CD4-positive, alpha-beta memory T cell (primary cell): ENCODE measurements around the gene VAMP7. TPM values are rescaled to one million over a fixed set of nuclear protein-coding genes. Genes with fewer than 3 reads are reported as not detected.
"Not testable (repeated sequence)": the region's sequence is repeated elsewhere in the genome, so short reads cannot be mapped to it uniquely, and the experiment has no call there.

ENCODE experiments used
- CTCF ChIA-PET: fragments of 350-600 bp; sonication (Branson Sonifier 250); formaldehyde crosslinking; loops from one replicate; lab custom pipeline; 2021; ENCODE audit warnings: inconsistent platforms; ENCODE audit not compliant: partially characterized antibody; lab: Charles Lee
- POLR2A ChIA-PET: fragments of 350-600 bp; sonication (Branson Sonifier 250); formaldehyde crosslinking; loops from one replicate; lab custom pipeline; 2021; ENCODE audit not compliant: partially characterized antibody; lab: Charles Lee
- DNase-seq, 5 donors: peaks; one replicate each; pipeline versions ENCODE4 v3.0.0 to v3.0.0-alpha.2; 2020 to 2022; ENCODE audit warnings: mixed read lengths in 1 of 5
- H3K27ac ChIP-seq: one replicate; pipeline ENCODE4 v1.7.0; 2013; ENCODE audit warnings: low read depth, low read length
- H3K27me3 ChIP-seq: 2 replicates; pipeline ENCODE4 v1.7.0; 2013; ENCODE audit warnings: mild to moderate bottlenecking, low read length, moderate library complexity; ENCODE audit not compliant: insufficient read depth
- H3K36me3 ChIP-seq: 2 replicates; pipeline ENCODE4 v1.7.0; 2013; ENCODE audit warnings: mild to moderate bottlenecking, low read length, moderate library complexity; ENCODE audit not compliant: insufficient read depth
- H3K4me1 ChIP-seq: 2 replicates; pipeline ENCODE4 v1.7.0; 2013; ENCODE audit warnings: mild to moderate bottlenecking, low read length, moderate library complexity; ENCODE audit not compliant: insufficient read depth
- H3K4me3 ChIP-seq, 2 donors: one replicate each; pipeline ENCODE4 v1.7.0; 2013; ENCODE audit warnings: low read length in 2 of 2, mild to moderate bottlenecking in 1 of 2
- H3K9me3 ChIP-seq, 2 donors: one replicate each; pipeline ENCODE4 v1.7.0; 2013; ENCODE audit warnings: low read length in 2 of 2, control low read depth in 1 of 2; ENCODE audit not compliant: control insufficient read depth in 1 of 2
- H3K27ac Mint-ChIP-seq, 7 donors: one replicate each; pipeline ENCODE4 v1.8.0; 2020 to 2021; ENCODE audit warnings: mixed read lengths in 7 of 7, mild to moderate bottlenecking in 6 of 7, inconsistent platforms in 3 of 7, moderate library complexity in 3 of 7
- H3K27me3 Mint-ChIP-seq, 2 donors: one replicate each; pipeline ENCODE4 v1.8.0; 2020 to 2021; ENCODE audit warnings: mixed read lengths in 2 of 2
- H3K36me3 Mint-ChIP-seq, 2 donors: one replicate each; pipeline ENCODE4 v1.8.0; 2020 to 2021; ENCODE audit warnings: mixed read lengths in 2 of 2, inconsistent platforms in 1 of 2, mild to moderate bottlenecking in 1 of 2
- H3K4me1 Mint-ChIP-seq, 4 donors: one replicate each; pipeline ENCODE4 v1.8.0; 2020 to 2021; ENCODE audit warnings: mixed read lengths in 4 of 4, mild to moderate bottlenecking in 1 of 4
- H3K4me3 Mint-ChIP-seq, 8 donors: one replicate each; pipeline ENCODE4 v1.8.0; 2020 to 2021; ENCODE audit warnings: mixed read lengths in 8 of 8, mild to moderate bottlenecking in 7 of 8, moderate library complexity in 6 of 8, inconsistent platforms in 3 of 8
- H3K9me3 Mint-ChIP-seq, 8 donors: one replicate each; pipeline ENCODE4 v1.8.0; 2020 to 2021; ENCODE audit warnings: mixed read lengths in 8 of 8, mild to moderate bottlenecking in 5 of 8, inconsistent platforms in 3 of 8, moderate library complexity in 1 of 8
- intact Hi-C: fragments of 100-400 bp; cut with micrococcal nuclease; formaldehyde crosslinking; loops from one replicate; pipeline ENCODE4 v1.15.1; 2023
- polyA plus RNA-seq, 2 donors: library from polyadenylated mRNA; unstranded; fragments of 300-500 nt; fragmentation: Illumina TruSeq; gene quantifications; one replicate each; pipeline ENCODE4 v1.2.3, GENCODE V29; 2021
- total RNA-seq, 2 experiments: library from RNA; stranded (reverse); gene quantifications; one replicate each; pipeline ENCODE4 v1.2.3, GENCODE V29; 2021

VAMP7 gene
- total and polyA plus RNA-seq, 4 experiments from 2014 or later, result 22.3 to 66.7 (median 37.8) TPM

DNA sequence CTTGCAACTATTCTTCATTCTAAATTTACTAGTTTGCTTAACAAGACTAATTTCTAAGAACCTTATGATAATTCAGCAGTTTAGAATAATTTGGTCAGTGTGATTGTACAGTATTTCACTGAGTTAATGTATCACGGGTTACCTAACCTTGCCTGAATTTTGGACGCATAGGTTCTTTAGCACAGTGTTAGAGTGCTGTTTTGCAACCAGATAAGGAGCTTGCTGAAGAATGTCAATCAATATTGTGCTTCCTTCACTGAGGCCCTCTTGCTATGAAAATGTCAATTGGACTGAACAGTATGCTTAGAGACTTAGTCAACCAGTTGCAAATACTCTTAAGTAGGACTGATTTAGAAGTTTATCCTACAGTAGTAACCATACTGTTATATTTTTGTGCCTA lies 19.6 kb downstream of the VAMP7 start:
- ChIA-PET CTCF (no interaction called here), POLR2A (no interaction called here)
- peaks cover 0 to 4% (median 0%) of the 10 kb centered on the region in 8 donors for H3K9me3 Mint-ChIP-seq
- no peak for DNase-seq
- H3K4me3 Mint-ChIP-seq, result no peak overlapping the region
- Histone ChIP-seq H3K4me1 (no peaks in the 10 kb centered on the region), H3K36me3 (peaks cover 17% of the 10 kb centered on the region), H3K27me3 (no peaks in the 10 kb centered on the region), H3K4me3 (no peak overlapping the region), H3K27ac (no peak overlapping the region), H3K9me3 (no peaks in the 10 kb centered on the region)
- H3K4me1 Mint-ChIP-seq, result peaks cover 0 to 2% (median 0%) of the 10 kb centered on the region in 4 donors
- H3K27ac Mint-ChIP-seq, result no peak overlapping the region
- peaks cover 41 to 45% of the 10 kb centered on the region in 2 donors for H3K36me3 Mint-ChIP-seq
- intact Hi-C loops, result no loop called here
- H3K27me3 Mint-ChIP-seq, result no peaks in the 10 kb centered on the region

DNA sequence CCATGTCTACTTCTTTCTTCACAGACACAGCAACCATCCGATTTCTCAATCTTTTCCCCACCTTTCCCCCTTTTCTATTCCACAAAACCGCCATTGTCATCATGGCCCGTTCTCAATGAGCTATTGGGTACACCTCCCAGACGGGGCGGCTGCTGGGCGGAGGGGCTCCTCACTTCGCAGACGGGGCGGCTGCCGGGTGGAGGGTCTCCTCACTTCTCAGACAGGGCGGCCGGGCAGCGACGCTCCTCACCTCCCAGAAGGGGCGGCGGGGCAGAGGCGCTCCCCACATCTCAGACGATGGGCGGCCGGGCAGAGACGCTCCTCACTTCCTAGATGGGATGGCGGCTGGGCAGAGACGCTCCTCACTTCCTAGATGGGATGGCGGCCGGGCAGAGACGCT lies 26.5 kb downstream of the VAMP7 start:
- H3K4me3 ChIP-seq, H3K9me3 ChIP-seq, H3K27ac ChIP-seq, H3K36me3 ChIP-seq, H3K4me3 Mint-ChIP-seq, H3K4me1 ChIP-seq, CTCF ChIA-PET, intact Hi-C loops, H3K27me3 Mint-ChIP-seq, POLR2A ChIA-PET, H3K27ac Mint-ChIP-seq, DNase-seq, H3K4me1 Mint-ChIP-seq, H3K27me3 ChIP-seq: not testable (repeated sequence)
- H3K36me3 Mint-ChIP-seq, result peaks cover 43 to 66% of the 10 kb centered on the region in 2 donors
- H3K9me3 Mint-ChIP-seq, result peaks cover 0 to 22% (median 7%) of the 10 kb centered on the region in 8 donors

DNA sequence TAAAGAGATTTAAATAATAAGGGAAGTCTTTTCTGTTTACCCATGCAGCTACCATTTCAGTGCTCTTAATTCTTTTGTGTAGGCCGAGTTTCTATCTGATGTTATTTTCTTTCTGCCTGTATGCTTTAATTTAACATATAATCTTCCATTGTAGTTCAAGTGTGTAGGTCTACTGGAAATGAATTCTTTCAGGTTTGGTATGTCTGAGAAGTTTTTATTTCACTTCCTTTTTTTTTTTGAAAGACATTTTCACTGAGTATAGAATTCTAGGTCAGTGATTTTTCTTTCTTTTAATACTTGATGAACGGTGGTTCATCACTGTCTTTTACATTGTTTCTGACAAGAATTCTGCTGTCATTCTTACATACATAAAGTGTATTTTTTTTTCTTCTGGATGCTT lies 42.1 kb downstream of the VAMP7 start:
- no peaks in the 10 kb centered on the region for H3K4me1 ChIP-seq
- peaks cover 3% of the 10 kb centered on the region for H3K36me3 ChIP-seq
- ChIA-PET POLR2A (no interaction called here), CTCF (no interaction called here)
- Mint-ChIP-seq H3K27ac (no peak overlapping the region), H3K27me3 (no peaks in the 10 kb centered on the region), H3K36me3 (peaks cover 67 to 89% of the 10 kb centered on the region in 2 donors), H3K4me3 (no peak overlapping the region), H3K9me3 (peaks cover 0 to 4% (median 1%) of the 10 kb centered on the region in 8 donors), H3K4me1 (peaks cover 0 to 8% (median 4%) of the 10 kb centered on the region in 4 donors)
- no peaks in the 10 kb centered on the region for H3K27me3 ChIP-seq
- intact Hi-C loops, result no loop called here
- DNase-seq, result no peak
- no peak overlapping the region for H3K4me3 ChIP-seq
- H3K27ac ChIP-seq, result no peak overlapping the region
- no peaks in the 10 kb centered on the region for H3K9me3 ChIP-seq

DNA sequence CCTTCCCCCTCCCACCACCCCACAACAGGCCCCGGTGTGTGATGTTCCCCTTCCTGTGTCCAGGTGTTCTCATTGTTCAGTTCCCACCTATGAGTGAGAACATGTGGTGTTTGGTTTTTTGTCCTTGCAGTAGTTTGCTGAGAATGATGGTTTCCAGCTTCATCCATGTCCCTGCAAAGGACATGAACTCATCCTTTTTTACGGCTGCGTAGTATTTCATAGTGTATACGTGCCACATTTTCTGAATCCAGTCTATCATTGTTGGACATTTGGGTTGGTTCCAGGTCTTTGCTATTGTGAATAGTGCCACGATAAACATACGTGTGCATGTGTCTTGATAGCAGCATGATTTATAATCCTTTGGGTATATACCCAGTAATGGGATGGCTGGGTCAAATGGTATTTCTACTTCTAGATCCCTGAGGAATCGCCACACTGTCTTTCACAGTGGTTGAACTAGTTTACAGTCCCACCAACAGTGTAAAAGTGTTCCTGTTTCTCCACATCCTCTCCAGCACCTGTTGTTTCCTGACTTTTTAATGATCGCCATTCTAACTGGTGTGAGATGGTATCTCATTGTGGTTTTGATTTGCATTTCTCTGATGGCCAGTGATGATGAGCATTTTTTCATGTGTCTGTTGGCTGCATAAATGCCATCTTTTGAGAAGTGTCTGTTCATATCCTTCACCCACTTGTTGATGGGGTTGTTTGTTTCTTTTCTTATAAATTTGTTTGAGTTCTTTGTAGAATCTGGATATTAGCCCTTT lies 49.9 kb downstream of the VAMP7 start:
- H3K27ac Mint-ChIP-seq, intact Hi-C loops, H3K27me3 ChIP-seq, H3K4me3 Mint-ChIP-seq, H3K27me3 Mint-ChIP-seq, H3K4me3 ChIP-seq, H3K36me3 ChIP-seq, H3K4me1 Mint-ChIP-seq, CTCF ChIA-PET, H3K27ac ChIP-seq, H3K4me1 ChIP-seq, H3K9me3 ChIP-seq, POLR2A ChIA-PET, DNase-seq: not testable (repeated sequence)
- H3K9me3 Mint-ChIP-seq, result peaks cover 6 to 32% (median 24%) of the 10 kb centered on the region in 8 donors
- H3K36me3 Mint-ChIP-seq, result peaks cover 55 to 64% of the 10 kb centered on the region in 2 donors

DNA sequence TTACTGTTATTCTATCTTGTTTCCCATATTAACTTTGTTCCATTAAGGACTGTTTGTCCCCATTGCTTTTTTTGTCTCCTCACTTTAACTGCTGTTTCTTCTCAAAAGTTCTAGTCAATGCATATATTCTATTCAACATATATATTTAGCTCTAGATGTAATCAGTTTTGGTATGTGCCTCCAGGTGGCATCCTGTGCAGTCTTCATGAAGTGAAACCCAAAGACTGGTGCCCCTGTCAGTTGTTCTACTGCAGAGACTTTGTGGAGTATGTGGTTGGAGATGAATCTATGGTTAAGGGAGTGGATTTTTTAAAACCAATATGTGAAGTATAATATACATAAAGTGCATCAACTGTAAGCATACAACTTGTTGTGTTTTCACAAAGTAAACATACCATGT lies 57.0 kb downstream of the VAMP7 start:
- Histone ChIP-seq H3K27me3 (no peaks in the 10 kb centered on the region), H3K27ac (no peak overlapping the region), H3K36me3 (no peaks in the 10 kb centered on the region), H3K4me1 (no peaks in the 10 kb centered on the region), H3K9me3 (no peaks in the 10 kb centered on the region), H3K4me3 (no peak overlapping the region)
- no peak overlapping the region for H3K4me3 Mint-ChIP-seq
- POLR2A ChIA-PET, result no interaction called here
- no peak overlapping the region for H3K27ac Mint-ChIP-seq
- peaks cover 34 to 35% of the 10 kb centered on the region in 2 donors for H3K36me3 Mint-ChIP-seq
- no peaks in the 10 kb centered on the region for H3K4me1 Mint-ChIP-seq
- CTCF ChIA-PET, result no interaction called here
- DNase-seq, result no peak
- H3K27me3 Mint-ChIP-seq, result no peaks in the 10 kb centered on the region
- intact Hi-C loops, result no loop called here
- peaks cover 0 to 6% (median 0%) of the 10 kb centered on the region in 8 donors for H3K9me3 Mint-ChIP-seq

DNA sequence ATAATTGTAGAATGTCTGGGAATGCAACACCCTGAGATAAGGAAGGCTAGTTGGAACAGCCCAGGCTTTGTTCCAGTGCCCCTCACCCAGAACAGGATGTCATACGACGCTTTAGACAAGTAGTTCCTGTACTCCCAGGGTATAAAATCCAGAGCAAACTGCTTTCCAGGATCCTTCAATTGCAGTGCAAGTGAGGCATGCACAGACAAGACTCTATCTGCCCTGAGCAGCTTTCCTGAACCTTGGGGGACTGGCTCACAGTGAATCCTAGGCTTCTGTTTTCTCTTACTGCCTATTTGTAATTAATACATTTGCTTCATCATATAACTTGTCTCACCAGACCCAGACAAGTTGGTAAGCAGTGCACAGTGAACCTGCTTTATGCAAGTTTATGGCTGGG lies 68.0 kb downstream of the VAMP7 start:
- ChIA-PET POLR2A (no interaction called here), CTCF (no interaction called here)
- Histone ChIP-seq H3K36me3 (no peaks in the 10 kb centered on the region), H3K4me1 (no peaks in the 10 kb centered on the region), H3K9me3 (no peaks in the 10 kb centered on the region), H3K4me3 (no peak overlapping the region), H3K27me3 (no peaks in the 10 kb centered on the region), H3K27ac (no peak overlapping the region)
- Mint-ChIP-seq H3K4me1 (peaks cover 0 to 1% (median 0%) of the 10 kb centered on the region in 4 donors), H3K27me3 (no peaks in the 10 kb centered on the region), H3K27ac (no peak overlapping the region), H3K36me3 (peaks cover 10% of the 10 kb centered on the region in 2 donors), H3K9me3 (peaks cover 0 to 3% (median 0%) of the 10 kb centered on the region in 8 donors), H3K4me3 (no peak overlapping the region)
- no peak for DNase-seq
- intact Hi-C loops, result no loop called here

DNA sequence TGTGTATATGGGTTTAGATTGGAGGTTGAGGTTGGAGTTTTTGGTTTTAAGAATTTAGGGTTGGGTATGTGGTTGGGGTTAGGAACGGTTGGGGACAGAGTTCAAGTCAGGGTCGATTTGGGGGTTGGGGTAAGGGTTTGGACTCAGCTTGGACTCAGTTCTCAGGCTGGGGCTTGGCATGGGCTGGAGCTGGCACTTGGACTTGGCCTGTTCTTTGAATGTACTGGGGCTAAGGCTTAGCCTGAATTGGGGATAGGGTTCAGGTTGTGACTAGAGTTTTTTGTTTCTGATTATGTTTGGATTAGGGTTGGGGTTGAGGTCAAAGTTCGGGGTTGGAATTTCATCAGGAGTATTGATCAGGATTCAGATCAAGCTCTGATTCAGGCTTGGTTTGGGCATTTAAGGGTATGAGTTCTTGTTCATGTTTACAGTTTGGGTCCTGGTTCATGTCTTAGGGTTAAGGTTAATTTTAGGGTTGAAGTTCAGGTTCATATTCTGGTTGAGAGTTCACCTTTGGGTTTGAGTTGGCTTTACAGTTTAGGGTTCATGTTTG lies 70.2 kb downstream of the VAMP7 start:
- Mint-ChIP-seq H3K36me3 (peaks cover 0 to 1% of the 10 kb centered on the region in 2 donors), H3K27me3 (no peaks in the 10 kb centered on the region), H3K9me3 (no peaks in the 10 kb centered on the region), H3K27ac (no peak overlapping the region), H3K4me3 (no peak overlapping the region), H3K4me1 (peaks cover 0 to 1% (median 0%) of the 10 kb centered on the region in 4 donors)
- Histone ChIP-seq H3K4me1 (no peaks in the 10 kb centered on the region), H3K27ac (no peak overlapping the region), H3K9me3 (no peaks in the 10 kb centered on the region), H3K4me3 (no peak overlapping the region), H3K36me3 (no peaks in the 10 kb centered on the region), H3K27me3 (no peaks in the 10 kb centered on the region)
- intact Hi-C loops, result no loop called here
- ChIA-PET POLR2A (no interaction called here), CTCF (no interaction called here)
- no peak for DNase-seq
